Mesenteric fat pad (tissue), 1 donor: ENCODE data around the gene SLC6A7. TPM values are rescaled to one million over a fixed set of nuclear protein-coding genes. Genes with fewer than 3 reads are reported as not detected.

Experiments
- DNase-seq: peaks from one replicate; pipeline ENCODE4 v3.0.0-alpha.2; 2020; ENCODE audit warnings: low spot score
- long read RNA-seq: library from polyadenylated mRNA; unstranded; transcript quantifications from one replicate; pipeline ENCODE4 v2.0.0, GENCODE V29; 2020
- total RNA-seq: library from RNA; stranded (reverse); fragmentation: NEBNext Ultra II Directional; extraction: Animal tissue kit (Norgen Biotek cat#: 25700); gene quantifications from one replicate; pipeline ENCODE4 v1.2.1, GENCODE V29; 2021
- donor health status: DM: yes; HTN: yes; CAD: no.

SLC6A7 gene
- not detected for total RNA-seq
- long read RNA-seq, result 0 reads

DNA sequence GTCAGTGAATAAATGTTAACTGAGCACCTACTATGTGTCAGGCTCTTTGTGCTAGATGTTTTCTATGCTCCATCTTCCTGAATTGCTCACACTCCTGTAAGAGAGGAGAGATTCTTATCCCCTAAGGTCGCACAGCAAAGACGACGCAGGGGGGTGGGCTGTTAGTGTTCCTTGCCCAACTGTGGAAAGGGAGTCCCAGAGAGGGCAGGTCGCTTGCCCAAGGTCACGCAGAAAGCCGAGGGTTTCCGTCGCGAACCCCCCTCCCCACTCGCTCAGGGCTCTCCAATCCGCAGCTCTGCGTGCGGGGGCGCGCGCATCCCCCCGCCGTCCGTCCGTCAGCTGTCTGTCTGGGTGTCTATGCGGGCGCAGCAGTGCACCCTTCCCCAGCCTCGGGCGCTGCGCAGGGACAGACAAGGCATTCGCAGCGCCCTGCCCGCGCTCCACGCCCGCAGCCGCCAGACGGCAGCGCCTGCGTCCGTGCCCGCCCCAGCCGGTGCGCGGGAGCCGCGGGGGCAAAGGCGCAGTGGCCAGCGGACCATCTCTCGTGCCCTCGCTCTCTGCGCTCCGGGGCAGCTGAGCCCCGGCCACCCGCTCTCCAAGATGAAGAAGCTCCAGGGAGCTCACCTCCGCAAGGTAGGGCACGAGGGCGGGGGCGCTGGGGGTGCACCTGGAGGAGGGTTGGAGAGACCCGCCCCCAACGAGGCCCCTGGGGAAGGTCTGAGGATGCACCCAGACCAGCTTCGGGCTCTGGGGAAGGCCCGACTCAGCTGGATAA, at the start of gene SLC6A7:
Gene SLC6A7 (plus strand): TSS at position 335 of the 775 bp plus-strand sequence. CDS start 266 bp downstream, at position 601.
- DNase-seq, result no peak

DNA sequence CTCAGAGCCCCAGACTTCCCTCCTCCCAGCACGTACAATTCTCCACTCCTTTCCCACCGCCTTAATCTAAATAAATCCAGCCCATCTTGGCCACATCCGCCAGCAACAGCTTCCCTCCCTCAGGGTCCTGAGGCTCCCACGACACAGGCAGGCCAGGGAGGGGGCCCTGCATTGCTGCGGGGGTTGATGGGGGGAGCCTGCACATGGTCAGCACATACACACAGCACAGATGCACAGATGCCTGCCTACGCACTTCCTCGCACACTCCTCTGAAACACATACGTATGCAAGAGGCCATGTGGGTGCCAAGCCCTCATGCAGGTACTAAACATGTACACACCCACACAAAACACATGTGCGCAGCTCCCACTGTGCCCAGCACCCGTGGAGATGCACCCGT, 49.0 kb upstream of the SLC6A7 start:
- DNase-seq, result no peak

DNA sequence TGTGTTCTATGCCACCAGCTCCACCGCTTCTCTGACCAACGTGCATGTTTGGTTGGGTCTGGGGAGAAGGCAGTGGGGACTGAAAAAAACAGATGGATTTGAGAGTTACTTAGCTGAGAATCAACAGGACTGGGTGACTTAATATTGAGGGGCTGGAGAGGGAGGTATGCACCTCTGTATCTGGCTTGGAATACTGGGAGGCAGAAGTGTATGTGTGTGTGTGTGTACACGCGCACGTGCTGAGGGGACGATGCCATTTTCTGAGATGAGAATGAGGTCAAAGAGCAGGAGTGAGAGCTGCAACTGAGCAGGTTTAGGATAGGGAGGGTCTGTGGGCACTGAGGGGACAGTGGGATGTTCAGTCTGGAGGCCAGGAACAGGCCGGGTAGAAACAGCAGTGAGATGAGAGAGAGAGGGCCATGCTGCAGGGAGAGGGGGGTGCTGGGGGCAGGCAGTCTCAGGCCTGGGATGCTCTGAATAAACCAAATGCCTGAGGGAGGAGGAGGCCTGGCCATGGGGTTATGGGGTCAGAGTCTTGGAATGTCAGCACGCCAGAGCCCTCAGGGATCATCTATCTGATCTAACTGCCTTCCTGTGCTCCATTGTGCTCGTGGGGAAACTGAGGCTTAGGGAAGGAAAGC, 48.2 kb upstream of the SLC6A7 start:
- no peak for DNase-seq

DNA sequence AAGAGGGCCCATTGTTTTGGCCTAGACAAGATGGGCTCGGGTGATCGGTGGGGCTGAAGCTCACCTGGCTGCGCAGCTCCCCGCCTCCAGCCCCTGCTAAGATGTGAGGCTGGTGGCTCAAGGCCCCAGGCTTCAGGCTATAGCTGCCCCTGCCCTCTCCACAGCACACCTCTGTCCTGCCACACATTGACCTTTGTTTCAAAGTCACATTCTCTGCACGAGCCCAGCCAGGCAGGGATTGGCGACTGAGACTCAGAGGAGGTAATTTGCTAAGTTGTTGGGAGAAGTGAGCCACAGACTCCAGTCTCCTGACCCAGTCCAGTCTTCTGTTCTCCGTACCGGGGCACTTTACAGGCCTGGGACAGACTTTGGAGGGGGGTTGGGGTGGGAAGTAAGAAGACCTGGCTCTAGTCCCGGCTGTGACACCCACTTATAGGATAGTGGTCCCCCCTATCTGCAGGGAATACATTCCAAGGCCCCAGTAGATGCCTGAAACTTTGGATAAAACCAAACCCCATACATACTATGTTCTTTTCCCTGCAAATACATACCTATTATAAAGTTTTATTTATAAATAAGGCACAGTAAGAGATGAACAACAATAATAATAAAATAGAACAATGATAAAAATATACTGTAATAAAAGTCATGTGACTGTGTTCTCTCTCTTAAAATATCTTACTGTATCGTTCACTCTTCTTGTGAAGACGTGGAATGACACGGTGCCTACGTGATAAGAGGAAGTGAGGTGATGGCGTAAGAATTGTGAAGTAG, 47.5 kb upstream of the SLC6A7 start:
- no peak for DNase-seq

DNA sequence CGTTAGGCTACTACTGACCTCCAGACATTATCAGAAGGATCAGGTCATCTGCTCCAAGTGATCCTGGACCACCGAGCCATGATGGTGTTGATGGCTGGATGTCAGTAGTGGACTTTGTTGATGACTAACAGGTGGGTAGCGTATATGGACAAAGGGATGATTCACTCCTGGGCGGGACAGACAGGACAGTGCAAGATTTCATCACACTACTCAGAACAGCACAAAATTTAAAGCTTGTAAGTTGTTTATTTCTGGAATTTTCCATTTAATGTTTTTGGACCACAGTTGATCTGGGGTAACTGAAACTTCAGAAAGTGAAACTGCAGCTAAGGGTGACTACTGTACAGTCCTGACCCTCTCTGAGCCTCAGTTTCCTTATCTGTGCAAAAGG, 46.9 kb upstream of the SLC6A7 start:
- no peak for DNase-seq

DNA sequence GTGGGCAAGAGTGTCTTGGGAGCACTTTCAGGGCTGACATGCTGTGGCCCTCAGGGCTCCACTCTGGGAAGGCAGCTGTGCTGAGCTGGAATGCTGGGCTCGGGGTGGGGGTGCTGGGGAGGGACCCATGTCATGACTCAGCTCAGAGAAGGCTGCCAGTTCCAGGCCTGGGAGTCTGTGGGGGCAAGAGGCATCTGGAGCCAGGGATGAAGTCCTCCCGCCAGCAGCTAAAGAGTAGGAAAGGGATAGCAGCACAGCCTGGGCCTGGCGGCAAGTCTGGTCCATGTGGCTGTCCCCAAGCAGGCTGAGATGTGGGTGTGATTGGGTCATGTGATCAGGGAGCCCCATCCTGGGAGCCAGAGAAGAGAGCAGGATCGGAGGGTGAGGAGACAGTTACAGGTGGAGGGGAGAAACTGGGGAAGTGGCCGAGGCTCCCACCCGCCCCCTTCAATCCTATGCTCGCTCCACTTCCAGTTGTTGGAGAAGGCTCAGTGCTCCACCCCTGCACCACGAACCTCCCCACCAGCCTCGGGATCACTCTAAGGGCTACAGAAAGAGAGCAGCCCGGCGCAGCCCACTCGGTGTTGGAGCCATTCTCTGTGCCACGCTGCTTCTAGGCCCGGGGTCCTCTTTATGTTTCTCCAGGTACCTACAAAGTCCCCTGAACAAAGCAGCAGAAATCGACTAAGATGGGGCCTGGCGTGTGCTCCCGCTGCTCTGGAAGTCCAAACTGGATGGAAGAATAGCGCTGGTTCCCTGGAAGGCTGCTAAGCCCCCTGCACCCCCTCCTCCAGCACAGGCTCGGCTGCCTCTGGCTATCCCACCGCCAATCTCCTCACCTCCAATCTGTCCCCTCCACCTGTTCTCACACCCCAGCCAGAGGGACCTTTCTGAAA, 46.3 kb upstream of the SLC6A7 start:
- DNase-seq, result no peak

DNA sequence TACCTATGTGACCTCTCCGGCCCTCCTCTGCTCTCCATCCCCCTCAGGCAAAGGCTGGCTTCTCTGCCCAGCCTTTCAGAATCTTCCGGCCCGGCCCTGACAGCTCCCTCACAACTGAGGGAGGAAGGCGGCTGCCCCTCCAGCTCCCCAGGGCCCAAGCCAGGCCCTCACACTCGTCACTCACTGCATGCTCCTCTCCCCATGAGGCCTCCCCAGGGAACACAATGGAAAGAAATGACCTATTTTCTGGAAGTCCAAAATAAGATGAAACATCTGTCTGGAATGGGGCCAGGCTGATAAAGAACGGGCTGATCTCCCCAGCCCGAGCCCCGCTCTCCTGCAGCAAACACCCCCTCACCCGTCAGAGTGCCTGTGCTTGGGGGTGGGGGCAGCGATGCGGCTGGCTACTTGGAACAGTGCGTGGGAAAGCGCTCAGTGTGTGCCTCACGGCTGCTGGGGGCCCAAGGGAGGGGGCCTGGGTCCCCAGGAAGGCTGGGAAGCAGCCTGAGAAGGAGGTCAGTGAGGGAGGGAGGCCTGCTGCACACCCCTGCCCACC, 45.5 kb upstream of the SLC6A7 start:
- no peak for DNase-seq

DNA sequence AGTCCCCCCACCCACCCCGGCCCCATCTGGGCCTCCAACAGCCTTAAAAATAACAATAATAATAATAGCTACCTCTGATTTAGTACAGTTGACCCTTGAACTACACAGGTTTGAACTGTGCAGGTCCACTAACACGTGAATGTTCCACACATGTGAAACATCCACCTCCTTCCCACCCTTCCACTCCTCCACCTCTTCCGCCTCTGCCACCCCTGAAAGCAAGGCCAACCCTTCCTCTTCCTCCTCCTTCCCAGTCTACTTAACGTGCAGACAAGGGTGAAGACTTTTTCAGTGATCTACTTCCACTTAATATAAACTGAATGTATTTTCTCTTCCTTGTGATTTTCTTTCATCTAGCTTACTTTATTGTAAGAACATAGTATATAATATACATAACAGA, 45.0 kb upstream of the SLC6A7 start:
- no peak for DNase-seq

DNA sequence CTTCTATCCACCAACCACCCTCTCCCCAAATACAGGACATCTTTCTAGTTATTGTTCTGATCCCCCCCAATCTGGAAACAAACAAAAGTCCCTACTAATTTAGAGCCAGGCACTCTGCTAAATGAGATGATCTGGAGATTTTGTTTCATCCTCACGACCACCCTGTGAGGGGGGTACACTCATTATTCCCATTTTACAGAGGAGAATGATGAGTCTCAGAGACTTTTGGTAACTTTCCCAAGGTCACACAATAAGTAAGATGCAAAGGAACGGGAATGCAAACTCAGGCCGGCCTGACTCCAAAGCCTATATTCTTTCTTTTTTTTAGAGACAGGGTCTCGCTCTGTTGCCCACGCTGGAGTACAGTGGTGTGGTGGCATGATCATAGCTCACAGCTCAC, 43.6 kb upstream of the SLC6A7 start:
- no peak for DNase-seq

DNA sequence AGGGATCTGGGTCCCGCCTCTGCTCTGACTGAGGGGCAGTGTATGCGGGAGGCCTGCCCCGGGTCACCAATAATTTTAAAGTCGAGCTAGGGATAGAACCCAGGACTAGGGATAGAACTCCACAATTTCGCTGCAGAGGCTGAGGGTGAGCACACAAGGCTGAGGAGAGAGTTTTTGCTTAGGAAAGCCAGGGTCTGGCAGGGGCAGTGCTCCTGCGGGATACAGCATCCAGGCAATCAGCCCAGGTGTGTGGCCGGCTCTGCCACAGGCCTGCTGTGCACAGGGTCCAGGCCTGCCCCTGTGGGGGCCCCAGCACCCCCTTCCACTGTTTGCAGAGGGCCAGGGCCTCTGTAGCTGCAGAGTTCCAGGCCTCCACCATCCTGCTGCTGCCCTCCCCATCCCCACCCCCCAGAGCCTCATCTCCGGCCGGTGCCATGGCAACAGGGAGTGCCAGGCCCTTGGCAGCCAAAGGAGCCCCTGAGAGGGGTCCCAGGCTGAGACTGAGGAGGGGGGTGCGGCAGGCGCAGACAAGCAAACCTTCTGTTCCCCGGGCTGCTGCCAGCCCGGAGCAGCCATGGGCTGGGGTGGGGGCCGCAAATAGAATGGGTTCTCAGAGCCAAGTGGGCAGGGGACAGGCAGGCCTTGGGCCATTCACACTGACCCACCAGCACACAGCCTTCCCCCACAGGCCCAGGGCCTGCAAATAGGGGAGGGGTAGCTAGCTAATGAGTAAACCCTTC, 42.8 kb upstream of the SLC6A7 start:
- DNase-seq, result no peak

DNA sequence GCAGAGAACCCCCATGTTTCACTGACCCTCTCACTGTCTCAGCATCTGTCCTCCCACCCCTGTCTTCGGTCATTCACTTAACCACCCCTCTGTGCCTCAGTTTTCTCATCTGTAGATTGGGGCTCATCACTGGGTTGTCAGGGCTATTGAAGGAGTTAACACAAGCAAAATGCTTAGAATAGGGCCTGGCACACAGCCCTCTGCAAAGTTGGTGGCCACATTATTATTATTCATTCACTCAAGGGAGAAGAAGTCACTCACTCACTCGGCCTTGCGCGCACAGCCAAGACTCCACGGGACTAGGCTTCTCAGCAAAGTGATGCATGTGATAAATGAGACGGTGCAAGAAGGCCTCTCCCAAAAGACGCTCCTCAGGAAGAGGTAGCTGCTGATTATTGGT, 42.2 kb upstream of the SLC6A7 start:
- DNase-seq, result no peak

DNA sequence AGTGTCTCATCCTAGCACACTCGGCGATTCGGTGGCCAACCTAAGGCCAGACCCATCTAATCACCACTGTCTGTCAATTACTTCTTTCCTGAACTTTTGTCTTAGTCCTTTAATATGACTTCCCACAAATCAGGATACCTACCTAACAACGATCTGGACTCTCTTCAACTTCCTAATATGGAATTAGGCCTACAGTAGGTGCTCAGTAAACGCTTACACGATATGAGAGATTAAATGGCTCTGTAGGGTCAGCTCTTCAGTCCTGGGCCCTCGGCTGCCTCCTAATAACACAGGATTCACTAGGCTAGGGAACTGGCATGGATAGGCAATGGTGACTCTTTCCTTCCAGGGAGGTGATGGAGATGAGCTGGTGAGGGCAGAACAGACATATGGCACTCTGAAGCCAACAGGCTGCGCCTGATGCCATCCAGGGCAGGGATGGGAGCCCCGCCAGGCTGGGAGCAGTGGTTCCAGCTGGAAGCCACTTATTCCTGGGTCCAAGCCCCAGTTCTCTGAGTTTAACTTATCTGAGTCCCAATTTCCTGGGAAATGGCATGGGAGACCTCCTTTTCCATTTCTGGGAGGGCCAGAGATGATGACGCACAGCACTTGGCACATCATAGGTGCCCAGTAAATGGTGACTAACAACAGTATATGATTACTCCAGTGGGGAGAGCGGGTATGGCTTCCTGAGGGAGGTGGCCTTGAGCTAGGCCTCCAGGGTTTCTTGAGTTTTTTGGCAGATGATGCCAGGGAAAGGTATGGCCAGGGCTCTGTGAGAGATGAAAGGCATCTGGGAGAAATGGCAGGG, 41.5 kb upstream of the SLC6A7 start:
- DNase-seq, result no peak

DNA sequence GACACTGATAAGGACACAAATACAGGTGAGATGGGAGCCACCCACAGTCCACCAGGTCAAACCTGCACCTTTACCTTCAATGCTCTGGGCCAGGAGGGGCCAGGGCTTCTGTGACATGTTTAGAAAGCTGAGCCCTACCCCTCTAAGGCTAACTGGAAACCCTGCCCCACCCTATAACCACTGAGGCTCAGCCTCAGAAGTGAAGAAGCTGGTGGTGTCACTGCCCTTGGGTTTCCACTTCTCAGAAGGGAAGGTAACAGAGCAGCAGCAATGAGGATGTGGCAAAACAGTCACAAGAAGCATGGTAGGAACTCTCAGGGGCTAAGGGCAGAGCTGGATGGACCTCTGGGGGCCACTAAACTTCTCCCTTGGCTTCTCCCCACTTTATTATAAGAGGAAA, 40.2 kb upstream of the SLC6A7 start:
- DNase-seq, result no peak

DNA sequence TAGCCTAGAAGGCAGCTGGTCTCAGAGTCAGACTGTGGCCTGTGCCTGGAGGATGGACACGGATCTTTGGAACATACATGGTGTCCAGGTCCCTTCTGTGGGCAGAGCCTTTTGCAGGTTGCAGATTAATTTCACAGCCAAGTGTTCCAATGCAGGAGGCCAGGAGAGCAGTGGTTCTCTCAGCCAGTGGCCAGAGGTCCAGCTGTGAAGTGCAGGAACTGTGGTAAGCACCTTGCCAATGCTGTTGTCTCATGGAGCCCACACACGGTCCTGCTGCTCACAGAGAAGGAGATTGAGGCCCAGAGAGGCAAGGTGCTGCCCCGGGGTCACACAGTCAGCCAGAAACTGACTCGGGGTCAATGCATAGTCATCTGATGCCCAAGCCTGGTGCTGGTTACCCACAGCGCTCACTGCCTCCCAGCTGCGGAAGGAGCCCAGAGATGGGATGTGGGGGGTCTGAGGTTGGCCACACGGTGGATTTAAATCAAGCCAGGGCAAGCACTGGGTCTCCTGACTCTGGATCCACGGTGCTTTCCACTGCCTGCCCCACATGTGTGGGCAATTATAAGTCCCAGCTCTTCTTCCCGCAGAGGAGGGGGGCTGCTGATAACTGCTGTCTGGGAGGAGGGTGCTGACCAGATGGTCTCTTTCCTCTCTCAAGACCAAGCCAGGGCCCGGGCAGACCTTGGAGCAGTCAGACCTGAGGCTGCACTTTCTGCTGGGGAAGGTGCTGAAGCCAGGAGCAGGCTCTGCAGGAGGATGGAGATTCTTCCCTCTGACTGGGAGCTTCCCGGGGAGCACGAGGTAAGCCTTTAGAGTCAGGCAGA, 37.0 kb upstream of the SLC6A7 start:
- no peak for DNase-seq

DNA sequence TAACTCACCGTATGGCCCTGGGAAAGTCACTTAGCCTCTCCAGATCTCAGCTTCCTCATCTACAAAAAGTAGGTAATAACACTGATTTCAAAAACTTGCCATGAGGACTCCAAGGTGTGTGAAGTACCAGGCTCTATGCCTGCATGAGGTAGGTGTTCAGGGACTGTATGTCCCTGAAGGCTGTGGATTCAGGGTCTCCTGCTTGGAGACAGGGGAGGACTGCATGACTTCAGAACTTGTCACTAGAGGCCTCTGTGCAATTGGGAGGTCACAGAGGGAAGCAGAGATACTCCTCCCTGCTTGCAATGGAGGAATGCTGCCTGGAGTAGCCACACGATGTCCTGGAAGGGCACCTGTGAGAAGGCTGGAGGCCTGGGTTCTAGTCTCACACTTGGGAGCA, 36.4 kb upstream of the SLC6A7 start:
- no peak for DNase-seq

DNA sequence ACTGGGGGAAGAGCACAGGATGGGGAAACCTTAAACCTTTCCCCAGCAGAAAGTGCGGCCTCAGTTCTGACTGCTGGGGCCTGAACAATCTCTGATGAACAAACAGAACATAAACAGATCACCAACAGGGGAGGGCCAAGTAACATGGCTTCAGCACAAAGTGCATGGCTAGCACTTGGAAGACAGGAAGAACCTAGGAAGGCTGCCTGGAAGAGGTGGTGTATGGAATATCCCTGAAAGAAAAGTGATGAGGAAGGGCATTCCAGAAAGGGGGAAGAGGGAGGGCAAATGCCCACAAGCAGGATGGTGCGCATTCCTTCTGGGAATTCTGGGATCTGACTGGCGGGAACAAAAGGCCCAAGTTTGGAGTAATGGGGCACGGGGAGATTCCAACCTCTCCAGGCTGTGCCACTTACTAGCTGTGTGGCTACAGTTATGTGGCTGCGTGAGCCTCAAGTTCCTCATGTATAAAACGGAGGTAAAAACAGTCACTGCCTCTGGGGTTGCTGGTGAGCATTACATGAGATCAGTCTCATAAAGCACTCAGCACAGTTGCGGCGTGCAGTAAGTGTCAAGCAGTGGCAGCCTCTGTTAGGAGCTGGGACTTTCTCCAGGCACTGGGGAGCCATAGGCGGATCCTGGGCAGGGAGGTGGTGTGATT, 35.8 kb upstream of the SLC6A7 start:
- DNase-seq, result no peak

DNA sequence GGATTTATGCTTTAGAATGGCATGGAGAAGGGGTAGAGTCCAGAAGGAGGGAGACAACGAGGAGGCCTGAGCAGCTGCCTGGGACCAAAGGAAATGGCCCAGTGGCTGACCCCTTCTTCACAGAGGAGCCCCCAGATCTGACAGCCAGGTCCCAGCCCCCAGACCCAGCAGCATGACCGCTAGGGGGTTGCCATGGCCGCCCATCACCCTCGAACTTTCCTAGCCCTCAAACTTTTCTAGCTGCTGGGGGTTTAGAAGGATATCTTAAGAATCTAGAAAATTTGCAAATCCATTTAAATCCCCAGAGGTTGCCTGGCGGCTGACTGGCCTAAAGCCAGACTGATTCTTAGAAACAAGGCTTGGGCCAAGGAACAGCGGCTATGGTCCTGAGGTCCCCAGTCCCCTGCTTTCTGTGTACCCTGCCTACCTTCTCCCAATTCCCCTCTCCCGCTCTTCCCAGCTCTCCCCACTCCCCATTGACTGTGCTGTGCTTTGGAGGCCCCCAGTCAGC, 35.2 kb upstream of the SLC6A7 start:
- no peak for DNase-seq
